ENCODE measurements around the gene ZNF276.
"Not testable (repeated sequence)": the region's sequence is repeated elsewhere in the genome, so short reads cannot be mapped to it uniquely, and the experiment has no call there.

The ZNF276 gene, protein sequence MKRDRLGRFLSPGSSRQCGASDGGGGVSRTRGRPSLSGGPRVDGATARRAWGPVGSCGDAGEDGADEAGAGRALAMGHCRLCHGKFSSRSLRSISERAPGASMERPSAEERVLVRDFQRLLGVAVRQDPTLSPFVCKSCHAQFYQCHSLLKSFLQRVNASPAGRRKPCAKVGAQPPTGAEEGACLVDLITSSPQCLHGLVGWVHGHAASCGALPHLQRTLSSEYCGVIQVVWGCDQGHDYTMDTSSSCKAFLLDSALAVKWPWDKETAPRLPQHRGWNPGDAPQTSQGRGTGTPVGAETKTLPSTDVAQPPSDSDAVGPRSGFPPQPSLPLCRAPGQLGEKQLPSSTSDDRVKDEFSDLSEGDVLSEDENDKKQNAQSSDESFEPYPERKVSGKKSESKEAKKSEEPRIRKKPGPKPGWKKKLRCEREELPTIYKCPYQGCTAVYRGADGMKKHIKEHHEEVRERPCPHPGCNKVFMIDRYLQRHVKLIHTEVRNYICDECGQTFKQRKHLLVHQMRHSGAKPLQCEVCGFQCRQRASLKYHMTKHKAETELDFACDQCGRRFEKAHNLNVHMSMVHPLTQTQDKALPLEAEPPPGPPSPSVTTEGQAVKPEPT

GRCh38 chr16:89720813-89721545 lies at the start of gene ZNF276, which contains the start of gene VPS9D1:
ZNF276 (plus strand) TSS chr16:89721537; CDS start chr16:89721641, 104 bp downstream.
VPS9D1 (minus strand) TSS chr16:89720898; CDS start chr16:89720861, 37 bp downstream.
- in situ Hi-C loops (cut with MboI; ENCODE audit: low sequenced_read_pairs): no loop called here

GRCh38 chr16:89671565-89671964 lies 49.8 kb upstream of the ZNF276 start:
- in situ Hi-C loops (cut with MboI; ENCODE audit: low sequenced_read_pairs): not testable (repeated sequence)

GRCh38 chr16:89672177-89672941 lies 49.0 kb upstream of the ZNF276 start:
- in situ Hi-C loops (cut with MboI; ENCODE audit: low sequenced_read_pairs): no loop called here

GRCh38 chr16:89678258-89678657 lies 43.1 kb upstream of the ZNF276 start:
- in situ Hi-C loops (cut with MboI; ENCODE audit: low sequenced_read_pairs): no loop called here

GRCh38 chr16:89685916-89686315 lies 35.4 kb upstream of the ZNF276 start:
- in situ Hi-C loops (cut with MboI; ENCODE audit: low sequenced_read_pairs): no loop called here

DNA sequence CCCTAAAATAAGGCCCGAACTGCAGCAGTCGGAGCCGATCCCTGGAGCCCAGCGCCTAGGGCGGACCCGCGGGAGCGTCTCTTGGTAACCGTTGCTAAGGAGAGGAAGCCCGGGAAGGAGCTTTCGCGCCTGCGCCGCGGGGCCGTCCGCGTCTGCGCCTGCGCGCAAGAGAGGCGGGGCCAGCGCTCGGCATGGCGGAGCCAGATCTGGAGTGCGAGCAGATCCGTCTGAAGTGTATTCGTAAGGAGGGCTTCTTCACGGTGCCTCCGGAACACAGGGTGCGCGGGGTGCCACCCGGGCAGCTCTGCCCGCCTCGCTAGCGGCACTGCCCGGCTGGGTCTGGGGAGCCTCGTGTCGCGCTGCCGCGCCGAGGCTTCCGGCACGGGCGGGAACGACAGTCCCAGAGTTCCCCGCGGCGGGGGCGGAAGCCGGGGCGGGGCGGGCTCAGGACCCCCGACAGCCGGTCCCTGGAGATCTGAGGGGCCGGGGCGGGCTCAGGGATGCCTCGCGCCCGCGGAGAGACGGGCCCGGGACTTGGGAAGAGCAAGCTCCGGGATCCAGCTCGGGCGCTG lies 34.7 kb upstream of the ZNF276 start, which contains the start of gene CDK10:
Gene CDK10, plus strand, starts transcription at position 170 of the 572 bp plus-strand sequence. Its CDS starts 22 bp downstream, at position 192.
- in situ Hi-C loops (cut with MboI; ENCODE audit: low sequenced_read_pairs): no loop called here

DNA sequence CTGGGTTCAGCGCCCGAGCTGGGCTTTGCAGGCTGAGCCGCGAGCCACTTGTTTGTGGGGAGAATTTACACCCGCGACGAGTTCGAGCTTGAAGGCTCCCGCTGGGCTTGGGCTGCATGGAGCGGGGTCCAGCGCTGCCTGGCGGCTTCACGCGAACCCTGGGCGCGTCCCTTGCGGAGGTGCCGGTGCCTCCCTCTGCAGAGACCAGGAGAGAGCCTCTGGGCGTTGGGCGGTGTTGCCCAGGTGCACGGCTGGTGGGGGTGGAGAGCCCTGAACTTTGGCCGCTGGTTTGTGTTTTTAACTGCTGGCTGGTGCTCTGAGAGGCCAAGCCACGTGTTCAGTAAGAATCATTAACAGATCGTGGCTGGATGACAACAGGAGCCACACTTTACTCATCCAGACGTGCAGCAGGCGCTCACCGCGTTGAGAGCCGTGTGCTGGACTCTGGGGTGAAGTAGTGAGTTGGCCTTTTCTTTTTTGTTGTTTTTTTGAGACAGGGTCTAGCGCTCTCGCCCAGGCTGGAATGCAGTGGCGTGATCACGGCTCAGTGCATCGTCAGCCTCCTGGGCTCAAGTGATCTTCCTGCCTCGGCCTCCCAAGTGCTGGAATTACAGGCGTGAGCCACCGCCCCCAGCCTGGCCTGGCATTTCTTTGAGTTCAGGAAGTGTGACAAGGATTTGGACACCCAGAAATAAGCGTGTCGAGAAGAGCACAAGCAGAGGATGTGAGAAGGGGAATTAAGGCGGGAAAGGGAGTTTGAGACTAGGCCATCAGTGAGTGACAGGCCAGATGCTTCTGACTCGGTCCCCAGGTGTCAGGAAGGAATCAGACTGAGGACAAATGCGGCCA lies 34.0 kb upstream of the ZNF276 start:
- in situ Hi-C loops (cut with MboI; ENCODE audit: low sequenced_read_pairs): no loop called here

DNA sequence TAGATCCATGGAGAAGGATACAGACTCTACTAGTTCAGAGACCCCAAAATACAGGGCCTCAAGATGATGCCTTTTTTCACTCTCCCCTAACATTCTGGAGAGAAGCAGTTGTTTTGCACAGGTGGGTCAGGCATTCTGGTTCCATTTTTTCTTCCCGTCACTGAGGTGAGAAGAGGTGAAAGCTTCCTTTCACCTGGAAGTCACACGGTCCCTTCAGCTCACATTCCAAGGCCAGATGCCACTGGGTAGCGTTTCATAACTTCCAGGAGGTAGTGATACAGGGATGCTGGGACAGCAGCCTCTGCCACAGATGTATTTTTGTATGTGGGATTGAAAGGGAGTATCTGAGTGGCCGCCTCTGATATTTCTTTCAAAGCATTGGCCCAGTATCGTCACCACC lies 32.9 kb upstream of the ZNF276 start:
- in situ Hi-C loops (cut with MboI; ENCODE audit: low sequenced_read_pairs): no loop called here

DNA sequence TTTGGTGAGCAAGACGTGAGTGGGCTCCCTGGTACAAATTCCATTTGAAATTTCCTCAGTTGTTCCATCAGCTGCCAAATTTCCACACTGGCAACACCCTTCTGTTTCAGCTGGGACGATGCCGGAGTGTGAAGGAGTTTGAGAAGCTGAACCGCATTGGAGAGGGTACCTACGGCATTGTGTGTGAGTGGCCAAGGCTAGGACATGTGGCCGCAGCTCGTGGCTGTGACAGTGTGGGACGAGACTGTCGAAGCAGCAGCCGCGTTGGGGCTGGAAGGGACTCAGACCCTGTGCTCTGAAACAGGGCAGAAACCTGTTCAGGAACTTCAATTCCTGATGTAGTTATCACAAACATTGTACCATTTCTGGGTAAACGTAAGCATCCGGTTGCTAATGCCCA lies 32.2 kb upstream of the ZNF276 start:
- in situ Hi-C loops (cut with MboI; ENCODE audit: low sequenced_read_pairs): no loop called here

DNA sequence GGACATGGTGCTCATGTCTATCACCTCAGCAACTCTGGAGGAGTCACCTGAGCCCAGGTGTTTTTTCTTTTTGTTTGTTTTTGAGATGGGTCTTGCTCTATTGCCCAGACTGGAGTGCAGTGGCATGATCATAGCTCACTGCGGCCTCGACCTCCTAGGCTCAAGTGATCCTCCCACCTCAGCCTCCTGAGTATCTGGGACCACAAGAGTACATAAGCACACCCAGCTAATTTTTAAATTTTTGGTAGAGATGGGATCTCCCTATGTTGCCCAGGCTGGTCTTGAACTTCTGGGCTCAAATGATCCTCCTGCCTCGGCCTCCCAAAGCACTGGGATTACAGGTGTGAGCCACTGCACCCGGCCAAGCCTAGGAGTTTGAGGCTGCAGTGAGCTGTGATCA lies 31.7 kb upstream of the ZNF276 start:
- in situ Hi-C loops (cut with MboI; ENCODE audit: low sequenced_read_pairs): not testable (repeated sequence)

DNA sequence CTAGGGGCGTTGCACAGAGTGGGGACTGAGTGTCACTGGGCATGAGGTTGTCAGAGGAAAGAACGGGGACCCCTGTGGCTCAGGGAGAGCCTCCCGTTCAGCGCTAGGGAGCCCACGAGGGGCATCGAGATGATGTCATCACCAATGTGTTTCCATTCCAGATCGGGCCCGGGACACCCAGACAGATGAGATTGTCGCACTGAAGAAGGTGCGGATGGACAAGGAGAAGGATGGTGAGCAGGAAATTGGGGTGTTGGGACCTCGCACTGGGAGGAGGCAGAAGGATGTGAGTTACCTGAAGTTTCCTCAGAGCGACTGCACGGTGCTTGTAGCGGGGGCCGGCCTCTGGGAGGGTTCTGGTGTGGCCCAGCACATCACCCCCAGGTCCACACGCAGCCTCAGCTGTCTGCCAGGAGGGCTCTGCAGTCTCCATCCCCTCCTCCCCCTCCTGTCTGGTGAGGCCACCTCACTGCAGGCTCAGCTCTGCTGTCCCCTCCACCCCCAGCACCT lies 30.9 kb upstream of the ZNF276 start:
- in situ Hi-C loops (cut with MboI; ENCODE audit: low sequenced_read_pairs): no loop called here

DNA sequence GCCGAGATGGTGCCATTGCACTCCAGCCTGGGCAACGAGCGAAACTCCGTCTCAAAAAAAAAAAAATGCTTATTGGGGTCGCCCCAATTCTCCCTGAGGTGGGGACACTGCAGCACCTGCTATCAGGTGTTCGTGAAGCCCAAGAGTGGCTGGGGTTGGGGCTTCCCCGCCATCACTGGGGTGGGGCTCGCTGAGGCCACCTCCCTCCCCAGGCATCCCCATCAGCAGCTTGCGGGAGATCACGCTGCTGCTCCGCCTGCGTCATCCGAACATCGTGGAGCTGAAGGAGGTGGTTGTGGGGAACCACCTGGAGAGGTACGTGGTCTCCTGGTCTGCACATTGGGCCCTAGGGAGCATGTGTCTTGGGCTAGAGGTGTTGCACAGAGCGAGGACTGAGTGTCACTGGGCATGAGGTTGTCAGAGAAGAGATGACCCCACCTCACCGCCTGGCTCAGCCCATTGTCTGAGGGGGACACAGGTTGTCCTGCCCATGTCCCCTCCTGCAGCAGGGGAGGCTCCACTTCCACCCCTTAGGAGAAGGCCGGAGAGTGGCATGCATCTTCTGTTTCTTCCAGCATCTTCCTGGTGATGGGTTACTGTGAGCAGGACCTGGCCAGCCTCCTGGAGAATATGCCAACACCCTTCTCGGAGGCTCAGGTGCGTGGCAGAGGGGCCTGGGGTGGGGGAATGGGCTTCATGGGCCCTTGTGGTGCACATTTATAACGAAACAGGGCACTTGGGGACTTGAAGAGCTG lies 29.9 kb upstream of the ZNF276 start:
- in situ Hi-C loops (cut with MboI; ENCODE audit: low sequenced_read_pairs): no loop called here

GRCh38 chr16:89691986-89692569 lies 29.3 kb upstream of the ZNF276 start:
- in situ Hi-C loops (cut with MboI; ENCODE audit: low sequenced_read_pairs): no loop called here

DNA sequence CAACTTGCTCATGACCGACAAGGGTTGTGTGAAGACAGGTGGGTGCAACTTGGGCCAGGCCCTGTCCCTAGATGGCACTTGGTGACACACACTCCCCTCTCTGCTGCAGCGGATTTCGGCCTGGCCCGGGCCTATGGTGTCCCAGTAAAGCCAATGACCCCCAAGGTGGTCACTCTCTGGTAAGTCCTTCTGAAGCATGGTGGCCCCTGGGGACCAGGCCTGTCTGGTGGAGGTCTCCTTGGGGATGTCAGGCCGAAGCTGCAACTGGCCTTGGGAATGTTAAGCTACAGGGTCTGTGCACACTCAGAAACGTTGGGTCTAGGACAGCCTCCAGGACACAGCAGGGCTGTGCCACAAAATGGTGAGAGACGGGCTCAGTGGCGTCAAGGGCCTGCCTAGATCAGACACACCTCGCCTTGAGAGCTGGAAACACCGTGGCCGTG lies 28.0 kb upstream of the ZNF276 start:
- in situ Hi-C loops (cut with MboI; ENCODE audit: low sequenced_read_pairs): no loop called here

DNA sequence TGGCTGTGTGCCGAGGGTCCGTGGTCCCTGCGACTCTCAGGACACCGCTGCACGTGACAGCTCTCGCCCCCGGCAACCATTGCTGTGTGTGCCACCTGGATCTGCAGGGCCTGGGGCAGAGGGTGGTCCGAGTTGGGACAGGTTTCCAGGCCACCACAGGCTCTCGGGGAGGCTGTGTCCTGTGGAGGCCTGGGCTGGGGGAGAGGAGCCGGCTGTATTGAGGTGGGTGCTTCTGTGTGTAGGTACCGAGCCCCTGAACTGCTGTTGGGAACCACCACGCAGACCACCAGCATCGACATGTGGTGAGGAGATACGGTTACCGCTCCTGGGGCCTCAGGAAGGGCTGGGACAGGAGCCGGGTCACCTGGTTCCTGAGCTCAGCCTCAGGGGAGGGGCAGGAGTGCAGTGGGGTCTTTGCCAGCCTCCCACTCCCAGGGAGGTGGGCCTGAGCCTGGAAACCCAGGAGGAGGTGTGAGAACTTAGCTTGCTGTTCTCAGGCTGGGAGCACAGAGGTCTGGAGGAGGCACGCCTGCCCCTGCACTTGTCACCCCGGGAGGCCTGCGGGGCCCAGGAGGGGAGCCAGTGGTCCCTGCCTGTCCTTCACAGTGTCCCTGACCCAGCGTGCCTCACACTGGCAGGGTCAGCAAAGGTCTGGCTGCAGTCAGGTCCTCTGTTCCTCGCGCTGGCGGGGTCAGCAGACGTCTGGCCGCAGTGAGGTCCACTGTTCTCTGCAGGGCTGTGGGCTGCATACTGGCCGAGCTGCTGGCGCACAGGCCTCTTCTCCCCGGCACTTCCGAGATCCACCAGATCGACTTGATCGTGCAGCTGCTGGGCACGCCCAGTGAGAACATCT lies 27.2 kb upstream of the ZNF276 start:
- in situ Hi-C loops (cut with MboI; ENCODE audit: low sequenced_read_pairs): no loop called here

- in situ Hi-C loops (cut with MboI; ENCODE audit: low sequenced_read_pairs): not testable (repeated sequence)
Observed at GRCh38 chr16:89694784-89695085, 26.6 kb upstream of the ZNF276 start.

DNA sequence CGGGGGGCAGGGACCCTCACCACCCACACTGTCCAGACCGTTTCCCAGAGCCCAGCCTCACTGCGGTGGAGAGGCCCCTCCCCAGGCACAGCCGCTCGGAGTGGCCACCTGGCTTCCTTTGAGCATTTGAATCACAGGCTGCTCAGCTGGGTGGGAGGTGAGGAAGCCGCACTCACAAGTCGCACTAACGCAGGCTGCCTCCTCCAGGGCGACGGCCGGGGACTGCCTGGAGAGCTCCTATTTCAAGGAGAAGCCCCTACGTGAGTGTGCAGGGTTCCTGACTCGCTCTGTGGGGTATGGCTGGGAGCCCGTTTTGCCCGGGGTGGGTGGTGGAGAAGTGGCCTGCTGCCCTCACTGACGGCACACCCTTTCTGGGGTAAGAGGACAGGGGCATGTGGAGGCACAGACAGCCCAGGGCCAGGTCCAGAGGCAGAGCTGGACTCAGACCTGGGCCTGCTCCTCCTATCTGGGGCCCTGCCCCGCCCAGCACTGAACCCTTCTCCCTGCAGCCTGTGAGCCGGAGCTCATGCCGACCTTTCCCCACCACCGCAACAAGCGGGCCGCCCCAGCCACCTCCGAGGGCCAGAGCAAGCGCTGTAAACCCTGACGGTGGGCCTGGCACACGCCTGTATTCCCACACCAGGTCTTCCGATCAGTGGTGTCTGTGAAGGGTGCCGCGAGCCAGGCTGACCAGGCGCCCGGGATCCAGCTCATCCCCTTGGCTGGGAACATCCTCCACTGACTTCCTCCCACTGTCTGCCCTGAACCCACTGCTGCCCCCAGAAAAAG lies 26.1 kb upstream of the ZNF276 start:
- in situ Hi-C loops (cut with MboI; ENCODE audit: low sequenced_read_pairs): no loop called here

Data from HL-60/S4 treated with retinoic acid at 250 ng/mL for 4 days and 3 days (cell line).